Measurements from ENCODE around the gene PDCD11. TPM values are rescaled to one million over a fixed set of nuclear protein-coding genes. Genes with fewer than 3 reads are reported as not detected.

Gene PDCD11
- total RNA-seq: 10 to 100 TPM; 25.5 to 30.9 (median 29.5) TPM
- total RNA-seq (2013): 32.0 TPM

- peaks cover 20% of the 10 kb centered on the region for H3K4me1 ChIP-seq (ENCODE audit: control insufficient read depth, insufficient read depth, low read length)
- H3K36me3 Mint-ChIP-seq: no peaks in the 10 kb centered on the region
- TF ChIP-seq CTCF (IDR thresholded peaks at IDR 0.05): no peak
- DNase-seq (peak; percentile 91 to 97), ATAC-seq (peak; percentile 97 to 99 (median 99))
- no peaks in the 10 kb centered on the region for H3K9me3 Mint-ChIP-seq
- no peaks in the 10 kb centered on the region for H3K27me3 ChIP-seq (ENCODE audit: control insufficient read depth, insufficient read depth, low read length)
- peaks cover 43 to 45% of the 10 kb centered on the region in 2 donors for H3K4me1 Mint-ChIP-seq
- H3K36me3 ChIP-seq (ENCODE audit: control insufficient read depth, insufficient read depth, low read length): peaks cover 17% of the 10 kb centered on the region
- peak within 1 kb of the TSS; percentile 99 for H3K4me3 Mint-ChIP-seq
- no peaks in the 10 kb centered on the region for H3K9me3 ChIP-seq (ENCODE audit: control insufficient read depth, insufficient read depth, low read length)
- H3K4me3 ChIP-seq (ENCODE audit: low read length): peak within 1 kb of the TSS; percentile 82
- peak within 1 kb of the TSS; percentile 96 to 98 for H3K27ac Mint-ChIP-seq
- no peaks in the 10 kb centered on the region for H3K27me3 Mint-ChIP-seq (ENCODE audit: low read depth in 2 of 2)
- WGBS (ENCODE audit: insufficient coverage): under 1% methylated on average over 56 of the region's 56 CpGs
- H3K27ac ChIP-seq (ENCODE audit: low read length): peak within 1 kb of the TSS; percentile 60
- intact Hi-C loops (cut with micrococcal nuclease): loop anchor here (1.0 kb wide), 1 partner anchor 29 kb away; the partner anchor contains the start of gene TAF5
Measured at GRCh38 chr10:103396067-103396788, at the start of gene PDCD11, which contains the start of gene ATP5MK. PDCD11 (plus strand) TSS chr10:103396626; CDS start chr10:103398427, 1,801 bp downstream. ATP5MK (minus strand) TSS chr10:103396475; CDS start chr10:103392457, 4,018 bp downstream.

GRCh38 chr10:103350175-103350516 is 46.3 kb upstream of the PDCD11 start:
- Histone ChIP-seq H3K27ac (ENCODE audit: low read length) (no peak overlapping the region), H3K9me3 (ENCODE audit: control insufficient read depth, insufficient read depth, low read length) (no peaks in the 10 kb centered on the region), H3K4me3 (ENCODE audit: low read length) (peak overlapping the region; percentile 70), H3K4me1 (ENCODE audit: control insufficient read depth, insufficient read depth, low read length) (peaks cover 10% of the 10 kb centered on the region), H3K27me3 (ENCODE audit: control insufficient read depth, insufficient read depth, low read length) (no peaks in the 10 kb centered on the region), H3K36me3 (ENCODE audit: control insufficient read depth, insufficient read depth, low read length) (peaks cover 14% of the 10 kb centered on the region)
- no peaks in the 10 kb centered on the region for H3K27me3 Mint-ChIP-seq (ENCODE audit: low read depth in 2 of 2)
- H3K9me3 Mint-ChIP-seq: no peaks in the 10 kb centered on the region
- peak overlapping the region in 1 of 2 donors; percentile 91 for H3K27ac Mint-ChIP-seq
- no peaks in the 10 kb centered on the region for H3K36me3 Mint-ChIP-seq
- no peak for TF ChIP-seq CTCF (IDR thresholded peaks at IDR 0.05)
- ATAC-seq (no peak), DNase-seq (no peak)
- peaks cover 0 to 5% of the 10 kb centered on the region in 2 donors for H3K4me1 Mint-ChIP-seq
- 67% methylated on average over 16 of the region's 16 CpGs for WGBS (ENCODE audit: insufficient coverage)
- intact Hi-C loops (cut with micrococcal nuclease): loop anchor here (2.0 kb wide), 1 partner anchor 17 kb away; the partner anchor contains the start of gene TAF5
- H3K4me3 Mint-ChIP-seq: peak overlapping the region; percentile 89

GRCh38 chr10:103350517-103351260 is 45.7 kb upstream of the PDCD11 start, which contains the start of gene PCGF6:
PCGF6 (minus strand) TSS chr10:103351140; CDS start chr10:103351066, 74 bp downstream.
- no peaks in the 10 kb centered on the region for H3K36me3 Mint-ChIP-seq
- peak within 1 kb of the TSS; percentile 69 to 91 for H3K27ac Mint-ChIP-seq
- under 1% methylated on average over 82 of the region's 82 CpGs for WGBS (ENCODE audit: insufficient coverage)
- no peaks in the 10 kb centered on the region for H3K9me3 Mint-ChIP-seq
- peak within 1 kb of the TSS; percentile 89 for H3K4me3 Mint-ChIP-seq
- peak within 1 kb of the TSS; percentile 70 for H3K4me3 ChIP-seq (ENCODE audit: low read length)
- peaks cover 0 to 5% of the 10 kb centered on the region in 2 donors for H3K4me1 Mint-ChIP-seq
- peaks cover 10% of the 10 kb centered on the region for H3K4me1 ChIP-seq (ENCODE audit: control insufficient read depth, insufficient read depth, low read length)
- peak within 1 kb of the TSS; percentile 49 for H3K27ac ChIP-seq (ENCODE audit: low read length)
- H3K36me3 ChIP-seq (ENCODE audit: control insufficient read depth, insufficient read depth, low read length): peaks cover 14% of the 10 kb centered on the region
- intact Hi-C loops (cut with micrococcal nuclease): loop anchor here (2.0 kb wide), 1 partner anchor 16 kb away; the partner anchor contains the start of gene TAF5
- no peaks in the 10 kb centered on the region for H3K27me3 Mint-ChIP-seq (ENCODE audit: low read depth in 2 of 2)
- no peak for TF ChIP-seq CTCF (IDR thresholded peaks at IDR 0.05)
- no peaks in the 10 kb centered on the region for H3K9me3 ChIP-seq (ENCODE audit: control insufficient read depth, insufficient read depth, low read length)
- peak; percentile 81 to 88 (median 84) for ATAC-seq
- peak; percentile 67 to 82 for DNase-seq
- H3K27me3 ChIP-seq (ENCODE audit: control insufficient read depth, insufficient read depth, low read length): no peaks in the 10 kb centered on the region
